ENCODE measurements around the gene KCNQ5.
"Not testable (repeated sequence)": the region's sequence is repeated elsewhere in the genome, so short reads cannot be mapped to it uniquely, and the experiment has no call there.

Gene KCNQ5

DNA sequence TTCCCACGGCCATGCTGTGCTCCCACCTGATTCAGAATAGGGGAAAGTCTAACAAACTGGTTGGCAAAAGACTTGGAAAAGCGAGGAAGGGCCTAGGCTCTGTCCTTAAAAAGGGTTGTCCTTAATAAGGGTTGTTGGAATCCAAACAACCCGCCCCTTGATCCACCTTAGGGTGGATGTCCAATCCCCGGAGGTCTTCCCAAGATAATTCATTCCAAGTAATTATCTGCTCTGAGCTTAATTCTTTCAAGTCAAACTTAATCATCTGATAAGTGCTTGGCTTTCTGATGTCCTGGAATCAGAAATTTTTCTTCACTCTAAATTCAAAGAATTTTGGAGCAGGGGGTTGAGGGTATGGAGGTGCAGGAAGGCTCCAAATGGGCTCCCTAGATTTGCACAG lies 603.5 kb downstream of the KCNQ5 start, which contains the start of gene KHDC1L:
KHDC1L (minus strand) TSS at position 101 of the 400 bp plus-strand sequence; CDS start at position 13, 88 bp downstream.
- DNase-seq, result no peak

DNA sequence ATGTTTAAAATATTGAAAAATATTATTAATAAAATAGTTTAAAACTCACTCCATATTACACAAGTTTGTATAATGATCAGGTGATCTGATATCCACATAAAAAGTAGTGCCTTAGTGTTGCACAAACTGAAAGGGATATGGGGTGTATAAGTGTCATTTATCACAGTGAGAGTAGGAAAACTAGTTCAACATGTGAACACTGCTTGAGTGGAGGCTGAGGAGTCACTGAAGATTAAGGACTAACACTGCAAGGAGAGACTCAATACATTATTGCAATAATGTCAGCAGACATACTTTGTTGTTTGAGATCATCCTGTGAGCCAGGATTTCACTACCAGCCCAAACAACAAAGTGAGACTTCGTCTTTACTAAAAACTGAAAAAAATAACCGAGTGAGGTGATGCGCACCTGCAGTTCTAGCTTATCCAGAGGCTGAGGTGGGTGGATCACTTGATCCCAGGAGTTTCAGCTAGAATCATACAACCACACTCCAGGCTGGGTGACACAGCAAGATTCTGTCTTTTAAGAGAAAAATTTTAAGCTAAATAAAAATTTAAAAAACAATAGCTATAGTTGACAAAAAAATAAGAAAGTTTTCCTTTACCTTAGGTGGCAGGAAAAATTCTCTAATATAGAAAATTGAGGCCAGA lies 605.9 kb downstream of the KCNQ5 start:
- no peak for DNase-seq

- no peak for DNase-seq
Measured at GRCh38 chr6:73231986-73232391, 610.1 kb downstream of the KCNQ5 start.

DNA sequence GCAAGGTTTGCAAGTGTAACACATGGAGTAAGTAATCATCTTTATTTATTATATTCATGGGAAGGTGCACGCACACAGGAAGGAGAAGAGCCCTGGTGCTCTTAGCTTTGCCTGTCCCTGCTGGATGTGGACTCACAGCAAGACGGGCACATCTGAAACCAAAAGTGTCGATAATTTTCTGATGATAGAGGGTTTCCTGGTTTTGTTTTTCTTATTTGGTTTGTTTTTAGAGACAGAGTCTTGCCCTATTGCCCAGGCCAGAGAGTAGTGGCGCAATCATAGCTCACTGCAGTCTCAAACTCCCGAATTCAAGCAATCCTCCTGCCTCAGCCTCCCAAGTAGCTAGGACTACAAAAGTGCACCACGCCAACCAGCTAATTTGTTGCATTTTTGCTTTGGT lies 611.2 kb downstream of the KCNQ5 start:
- no peak for DNase-seq

GRCh38 chr6:73233971-73234370 lies 612.1 kb downstream of the KCNQ5 start:
- not testable (repeated sequence) for DNase-seq

GRCh38 chr6:73234733-73235132 lies 612.9 kb downstream of the KCNQ5 start:
- DNase-seq, result no peak

GRCh38 chr6:73236144-73236750 lies 614.4 kb downstream of the KCNQ5 start:
- no peak for DNase-seq

GRCh38 chr6:73240730-73241129 lies 618.9 kb downstream of the KCNQ5 start:
- no peak for DNase-seq

- no peak for DNase-seq
Measured at GRCh38 chr6:73242001-73242400, 620.1 kb downstream of the KCNQ5 start.
